AML-193 (cell line): ENCODE data around the gene CES1.
"Not testable (repeated sequence)": the region's sequence is repeated elsewhere in the genome, so short reads cannot be mapped to it uniquely, and the experiment has no call there.

ENCODE experiments used
- DNase-seq, 2 experiments: peaks; one replicate each; lab custom pipeline; 2025; lab: John Stamatoyannopoulos, UW

Gene CES1

GRCh38 chr16:55830658-55831294 lies 2.1 kb downstream of the CES1 start:
- no peak for DNase-seq

DNA sequence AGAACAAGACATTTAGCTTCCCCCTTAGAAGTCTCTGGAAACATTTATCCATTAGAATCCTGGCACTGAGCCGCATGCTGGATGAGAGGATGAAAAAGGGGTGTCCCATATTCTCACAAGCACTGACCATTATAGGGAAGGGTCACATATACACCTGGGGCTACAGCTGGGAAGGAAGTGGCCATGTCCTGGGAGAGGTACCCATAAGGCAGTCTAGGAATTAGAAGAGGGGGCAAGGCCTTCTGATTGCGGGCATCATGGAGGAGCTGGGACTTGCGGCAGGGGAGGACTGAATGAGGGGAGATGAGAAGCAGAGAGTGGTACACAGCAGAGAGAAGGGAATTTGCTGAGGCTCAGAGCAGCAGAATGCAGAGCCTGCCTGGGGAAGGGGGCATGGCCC lies 3.7 kb downstream of the CES1 start:
- not testable (repeated sequence) for DNase-seq

GRCh38 chr16:55828680-55829079 lies 4.2 kb downstream of the CES1 start:
- no peak for DNase-seq

DNA sequence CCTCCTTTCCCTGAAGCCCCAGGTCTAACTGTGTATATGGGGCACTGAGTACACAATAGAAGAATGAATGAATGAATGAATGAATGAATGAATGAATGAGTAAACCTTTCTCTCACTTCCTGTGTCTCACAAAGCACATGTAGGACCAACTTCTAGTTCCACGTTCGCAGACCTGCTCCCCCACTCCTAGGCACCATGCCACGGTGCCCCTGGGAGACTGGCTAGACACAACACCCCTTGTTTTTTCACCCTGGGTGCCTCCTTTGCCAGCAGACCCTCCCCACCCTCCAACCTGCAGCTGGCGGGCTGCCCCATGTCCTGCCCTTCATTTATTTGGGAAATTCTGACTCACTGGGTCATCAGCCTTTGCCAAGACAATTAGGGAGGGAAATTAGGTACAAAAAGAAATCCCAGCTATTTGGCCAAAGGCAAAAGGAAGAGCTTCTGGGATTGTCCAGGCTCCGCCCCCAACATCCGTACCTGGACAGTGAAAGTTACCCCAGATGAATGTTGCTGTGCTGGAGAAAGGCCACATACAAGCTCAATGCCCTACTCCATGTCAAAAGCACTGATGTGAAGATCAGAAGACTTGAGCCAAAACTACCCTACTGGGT lies 7.7 kb downstream of the CES1 start:
- DNase-seq, result no peak

GRCh38 chr16:55824473-55825000 lies 8.4 kb downstream of the CES1 start:
- DNase-seq, result no peak

GRCh38 chr16:55822280-55822810 lies 10.6 kb downstream of the CES1 start:
- DNase-seq, result no peak

GRCh38 chr16:55821210-55821609 lies 11.7 kb downstream of the CES1 start:
- no peak for DNase-seq

GRCh38 chr16:55820615-55821014 lies 12.3 kb downstream of the CES1 start:
- DNase-seq, result no peak

DNA sequence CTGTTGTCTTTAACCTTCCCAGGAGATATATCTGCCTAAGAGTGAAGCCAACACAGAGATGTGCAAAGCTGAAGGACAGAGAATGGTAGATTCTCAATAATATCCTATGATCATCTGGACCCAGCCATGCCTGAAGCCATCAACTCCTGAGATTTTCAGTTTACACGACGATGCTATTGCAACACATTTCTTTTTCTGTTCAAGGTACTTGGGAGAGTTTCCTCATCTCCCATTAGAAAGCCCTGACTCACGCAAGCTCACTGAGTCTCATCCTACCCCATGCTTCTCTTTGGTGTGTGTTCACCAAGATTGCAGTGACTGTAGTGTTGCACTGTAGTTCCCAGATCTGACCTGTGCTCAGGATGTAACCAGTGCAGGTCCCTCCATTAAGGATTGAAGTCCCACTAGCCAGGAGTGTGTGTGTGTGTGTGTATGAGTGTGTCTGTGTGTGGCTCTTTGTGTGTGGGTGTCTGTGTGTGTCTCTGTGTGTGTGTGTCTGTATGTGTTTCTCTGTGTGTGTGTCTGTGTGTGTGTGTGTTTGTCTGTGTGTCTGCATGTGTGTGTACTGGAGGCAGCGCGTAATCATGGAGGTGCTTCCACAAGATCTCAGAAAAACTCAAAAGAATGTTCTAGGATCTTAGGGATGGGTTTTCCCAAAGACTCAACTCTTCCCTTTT lies 15.5 kb downstream of the CES1 start:
- DNase-seq, result no peak

DNA sequence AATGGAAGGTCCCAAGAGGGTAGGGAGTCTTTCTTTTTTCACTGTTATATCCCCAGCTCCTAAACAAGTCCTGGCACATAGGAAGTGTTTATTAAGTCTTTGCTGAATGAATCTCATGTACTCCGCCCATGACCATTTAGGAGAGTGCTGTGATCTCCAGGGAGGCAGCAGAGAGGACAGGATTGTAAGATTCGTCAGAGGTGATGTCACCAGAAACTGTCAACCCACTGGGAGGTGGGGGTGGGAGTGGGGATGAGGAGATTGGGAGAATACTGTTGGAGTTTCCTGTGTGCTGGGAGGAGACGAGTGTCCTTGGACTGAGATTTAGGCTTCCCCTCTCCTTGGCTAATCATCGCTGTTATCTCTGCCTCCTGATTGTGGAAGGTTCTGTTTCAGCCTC lies 16.7 kb downstream of the CES1 start:
- DNase-seq, result not testable (repeated sequence)

DNA sequence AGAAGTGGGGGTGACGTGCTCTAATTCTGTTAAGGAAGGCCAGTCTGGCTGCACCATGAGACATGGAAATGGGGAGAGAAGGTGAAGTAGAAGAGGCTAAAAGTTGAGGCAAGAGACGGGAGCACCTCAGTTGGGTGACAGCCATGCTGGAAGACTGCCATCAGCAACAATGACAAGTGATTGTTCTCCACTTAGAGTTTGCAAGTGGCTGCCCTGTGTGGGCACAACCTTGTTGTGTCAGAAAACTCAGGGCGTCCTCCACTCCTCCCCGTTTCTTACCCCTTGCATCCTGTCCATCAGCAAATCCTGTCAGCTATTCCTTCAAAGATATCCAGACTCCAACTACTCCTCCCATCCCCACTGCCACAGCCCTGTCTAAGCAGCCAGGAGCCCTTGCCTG lies 17.6 kb downstream of the CES1 start:
- DNase-seq, result no peak

- DNase-seq, result not testable (repeated sequence)
Observed at GRCh38 chr16:55814174-55814573, 18.7 kb downstream of the CES1 start.

DNA sequence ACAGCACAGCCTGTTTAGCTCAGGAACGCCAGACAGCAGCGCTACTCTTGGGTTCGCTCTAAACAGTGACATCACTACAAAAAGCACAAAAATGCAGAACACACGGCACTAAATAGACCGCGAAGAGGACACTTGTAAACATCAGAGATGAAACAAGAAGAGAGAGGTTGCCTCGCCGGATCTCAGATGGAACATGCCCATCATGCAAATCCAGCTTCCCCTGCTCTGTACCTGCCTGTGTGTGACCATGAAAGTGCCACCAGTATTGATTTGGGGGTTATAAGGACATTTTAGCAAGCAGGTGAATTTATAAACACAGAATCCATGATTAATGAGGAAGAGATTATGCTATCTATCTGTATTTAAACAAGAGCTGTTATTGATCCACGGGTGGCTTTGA lies 19.2 kb downstream of the CES1 start:
- DNase-seq, result not testable (repeated sequence)

- DNase-seq, result no peak
Observed at GRCh38 chr16:55812951-55813350, 19.9 kb downstream of the CES1 start.

DNA sequence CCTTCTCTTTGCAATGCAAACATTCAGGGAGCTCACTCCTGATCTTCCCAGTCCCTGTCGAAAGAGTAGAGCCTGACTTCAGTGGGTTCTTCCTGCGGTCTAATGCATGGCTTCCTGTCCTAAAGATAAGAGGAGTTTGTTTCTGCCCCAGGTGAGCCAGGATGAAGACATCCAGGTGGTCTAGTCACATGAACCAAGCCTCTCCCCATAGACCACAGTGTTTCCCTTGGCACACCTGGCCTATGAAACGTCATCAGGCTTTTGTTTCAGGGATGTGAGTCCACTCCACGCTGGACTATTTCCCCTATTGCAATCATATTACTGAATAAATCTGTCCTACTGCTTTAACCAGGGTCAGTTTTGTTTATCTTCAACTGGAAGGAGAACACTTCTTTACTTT lies 21.1 kb downstream of the CES1 start:
- DNase-seq, result no peak

GRCh38 chr16:55810451-55810961 lies 22.4 kb downstream of the CES1 start:
- DNase-seq, result no peak

- no peak for DNase-seq
Observed at GRCh38 chr16:55809851-55810250, 23.0 kb downstream of the CES1 start.

GRCh38 chr16:55809386-55809785 lies 23.5 kb downstream of the CES1 start:
- DNase-seq, result no peak

- DNase-seq, result not testable (repeated sequence)
Observed at GRCh38 chr16:55808286-55808685, 24.6 kb downstream of the CES1 start.

GRCh38 chr16:55805104-55805503 lies 27.8 kb downstream of the CES1 start:
- DNase-seq, result not testable (repeated sequence)

- not testable (repeated sequence) for DNase-seq
Observed at GRCh38 chr16:55803681-55804080, 29.2 kb downstream of the CES1 start.

GRCh38 chr16:55792934-55793374 lies 39.9 kb downstream of the CES1 start:
- not testable (repeated sequence) for DNase-seq

DNA sequence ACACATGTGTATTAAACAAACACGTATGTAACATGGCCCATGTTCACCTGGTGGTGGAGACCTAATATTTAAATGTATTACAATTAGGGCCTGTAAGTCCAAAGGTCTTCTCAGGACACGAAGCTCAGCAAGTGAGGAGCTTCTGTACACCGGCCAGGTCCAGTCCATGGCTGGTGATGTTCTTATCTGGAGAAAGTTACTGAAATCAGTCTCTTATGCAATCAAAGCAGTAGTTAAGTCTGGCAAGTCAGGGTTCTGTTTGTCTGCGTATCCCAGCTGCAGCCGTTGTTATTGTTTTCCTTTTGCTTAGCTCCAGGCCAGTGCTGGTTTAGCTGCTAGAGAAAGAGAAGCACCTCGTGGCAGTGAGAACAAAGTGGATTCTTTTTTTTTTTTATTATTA lies 41.4 kb downstream of the CES1 start:
- not testable (repeated sequence) for DNase-seq
